PC-9 (cell line): ENCODE measurements around the gene MYCBPAP.

Experiments
- EZH2 ChIP-seq: fragments of 200-600 bp; sonication (generic); IDR thresholded peaks from 2 replicates; pipeline ENCODE4 v1.8.0; 2017; ENCODE audit warnings: antibody characterized with exemption, low read depth
- TF ChIP-seq, protein P1 (sequence below): fragments of 200-600 bp; sonication (generic); conservative IDR thresholded peaks from 2 replicates; pipeline ENCODE4 v1.6.1; 2017; ENCODE audit warnings: mixed run types, antibody characterized with exemption, mild to moderate bottlenecking, moderate library complexity

DNA sequence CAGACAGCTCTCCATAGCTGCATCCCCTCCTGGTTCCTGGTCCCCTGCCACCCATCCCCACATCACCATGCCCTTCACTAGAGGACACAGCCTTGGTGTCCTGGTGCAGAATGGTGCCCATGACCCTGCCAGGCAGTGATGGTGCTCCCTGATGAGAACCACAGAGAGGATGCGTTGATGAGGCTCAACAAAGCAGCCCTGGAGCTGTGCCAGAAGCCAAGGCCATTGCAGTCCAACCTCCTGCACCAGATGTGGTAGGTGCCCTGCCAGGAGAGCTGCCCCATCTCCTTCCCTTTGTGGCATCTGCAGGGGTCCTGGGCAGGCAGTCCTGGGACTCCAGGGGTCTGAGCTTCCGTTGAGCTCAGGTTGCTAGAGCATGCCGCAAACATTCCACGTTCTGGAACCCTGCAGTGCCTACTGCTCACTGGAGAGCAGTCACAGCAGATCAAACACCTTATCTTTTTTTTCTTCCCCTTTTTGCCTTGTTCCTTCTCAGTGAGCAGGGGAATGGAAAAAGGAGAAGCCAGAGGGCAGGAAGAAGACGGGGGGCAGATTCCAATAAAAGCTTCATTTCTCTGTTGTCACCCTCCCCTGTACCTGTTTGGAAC lies 19.0 kb downstream of the MYCBPAP start:
- TF ChIP-seq, protein P1, sequence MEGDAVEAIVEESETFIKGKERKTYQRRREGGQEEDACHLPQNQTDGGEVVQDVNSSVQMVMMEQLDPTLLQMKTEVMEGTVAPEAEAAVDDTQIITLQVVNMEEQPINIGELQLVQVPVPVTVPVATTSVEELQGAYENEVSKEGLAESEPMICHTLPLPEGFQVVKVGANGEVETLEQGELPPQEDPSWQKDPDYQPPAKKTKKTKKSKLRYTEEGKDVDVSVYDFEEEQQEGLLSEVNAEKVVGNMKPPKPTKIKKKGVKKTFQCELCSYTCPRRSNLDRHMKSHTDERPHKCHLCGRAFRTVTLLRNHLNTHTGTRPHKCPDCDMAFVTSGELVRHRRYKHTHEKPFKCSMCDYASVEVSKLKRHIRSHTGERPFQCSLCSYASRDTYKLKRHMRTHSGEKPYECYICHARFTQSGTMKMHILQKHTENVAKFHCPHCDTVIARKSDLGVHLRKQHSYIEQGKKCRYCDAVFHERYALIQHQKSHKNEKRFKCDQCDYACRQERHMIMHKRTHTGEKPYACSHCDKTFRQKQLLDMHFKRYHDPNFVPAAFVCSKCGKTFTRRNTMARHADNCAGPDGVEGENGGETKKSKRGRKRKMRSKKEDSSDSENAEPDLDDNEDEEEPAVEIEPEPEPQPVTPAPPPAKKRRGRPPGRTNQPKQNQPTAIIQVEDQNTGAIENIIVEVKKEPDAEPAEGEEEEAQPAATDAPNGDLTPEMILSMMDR, result no peak
- TF ChIP-seq EZH2, result no peak
